Karpas-422 (cell line): Measurements from ENCODE around the gene EHD2. TPM values are rescaled to one million over a fixed set of nuclear protein-coding genes. Genes with fewer than 3 reads are reported as not detected.

ENCODE experiments used
- DNase-seq: peaks from one replicate; pipeline ENCODE4 v3.0.0-alpha.2; 2015
- H2AFZ ChIP-seq: fragments of 200-600 bp; sonication (generic); 2 replicates; pipeline ENCODE4 v1.6.1; 2014; ENCODE audit warnings: antibody characterized with exemption, low read length, mixed read lengths
- H3K27ac ChIP-seq: fragments of 200-600 bp; sonication (generic); 2 replicates; pipeline ENCODE4 v1.5.1; 2014; ENCODE audit warnings: mild to moderate bottlenecking, low read length, moderate library complexity
- H3K27me3 ChIP-seq: fragments of 200-600 bp; sonication (generic); 2 replicates; pipeline ENCODE4 v1.6.1; 2014; ENCODE audit warnings: low read length, mixed read lengths
- H3K36me3 ChIP-seq: fragments of 200-600 bp; sonication (generic); 2 replicates; pipeline ENCODE4 v1.6.1; 2014; ENCODE audit warnings: low read length, mixed read lengths; ENCODE audit not compliant: insufficient read depth
- H3K4me1 ChIP-seq: fragments of 200-600 bp; sonication (generic); 2 replicates; pipeline ENCODE4 v1.6.1; 2014; ENCODE audit warnings: mild to moderate bottlenecking, low read length, mixed read lengths
- H3K4me2 ChIP-seq: fragments of 200-600 bp; sonication (generic); 2 replicates; pipeline ENCODE4 v1.6.1; 2014; ENCODE audit warnings: low read length, low read depth, mild to moderate bottlenecking; ENCODE audit not compliant: poor library complexity, severe bottlenecking
- H3K4me3 ChIP-seq: fragments of 200-600 bp; sonication (generic); 2 replicates; pipeline ENCODE4 v1.5.1; 2014; ENCODE audit warnings: mild to moderate bottlenecking, antibody characterized with exemption, low read length, mixed read lengths
- H3K79me2 ChIP-seq: fragments of 200-600 bp; sonication (generic); 2 replicates; pipeline ENCODE4 v1.6.1; 2014; ENCODE audit warnings: mild to moderate bottlenecking, low read length, mixed read lengths
- H3K9ac ChIP-seq: fragments of 200-600 bp; sonication (generic); 2 replicates; pipeline ENCODE4 v1.6.0; 2014; ENCODE audit warnings: low read length
- H3K9me2 ChIP-seq: fragments of 200-600 bp; sonication (generic), shearing (Covaris generic); replicated peaks from 2 replicates; pipeline ENCODE4 v1.6.0; 2014; ENCODE audit warnings: mild to moderate bottlenecking, low read length, moderate library complexity; ENCODE audit not compliant: insufficient read depth
- H3K9me3 ChIP-seq: fragments of 300-700, 200-600 bp; sonication (generic); 2 replicates; pipeline ENCODE4 v1.6.1; 2014; ENCODE audit warnings: low read length, mixed read lengths
- H4K20me1 ChIP-seq: fragments of 200-600 bp; sonication (generic); 2 replicates; pipeline ENCODE4 v1.6.1; 2014; ENCODE audit warnings: mild to moderate bottlenecking, antibody characterized with exemption, low read length, low read depth; ENCODE audit not compliant: insufficient read depth
- total RNA-seq: library from RNA; depleted of rRNA; stranded (reverse); fragments of >200 nt; shearing (Covaris generic); gene quantifications from 2 replicates; pipeline ENCODE4 v1.2.3, GENCODE V29; 2014; ENCODE audit warnings: low replicate concordance

EHD2 gene
- total RNA-seq, 1 experiment from 2014 or later, result not detected

DNA sequence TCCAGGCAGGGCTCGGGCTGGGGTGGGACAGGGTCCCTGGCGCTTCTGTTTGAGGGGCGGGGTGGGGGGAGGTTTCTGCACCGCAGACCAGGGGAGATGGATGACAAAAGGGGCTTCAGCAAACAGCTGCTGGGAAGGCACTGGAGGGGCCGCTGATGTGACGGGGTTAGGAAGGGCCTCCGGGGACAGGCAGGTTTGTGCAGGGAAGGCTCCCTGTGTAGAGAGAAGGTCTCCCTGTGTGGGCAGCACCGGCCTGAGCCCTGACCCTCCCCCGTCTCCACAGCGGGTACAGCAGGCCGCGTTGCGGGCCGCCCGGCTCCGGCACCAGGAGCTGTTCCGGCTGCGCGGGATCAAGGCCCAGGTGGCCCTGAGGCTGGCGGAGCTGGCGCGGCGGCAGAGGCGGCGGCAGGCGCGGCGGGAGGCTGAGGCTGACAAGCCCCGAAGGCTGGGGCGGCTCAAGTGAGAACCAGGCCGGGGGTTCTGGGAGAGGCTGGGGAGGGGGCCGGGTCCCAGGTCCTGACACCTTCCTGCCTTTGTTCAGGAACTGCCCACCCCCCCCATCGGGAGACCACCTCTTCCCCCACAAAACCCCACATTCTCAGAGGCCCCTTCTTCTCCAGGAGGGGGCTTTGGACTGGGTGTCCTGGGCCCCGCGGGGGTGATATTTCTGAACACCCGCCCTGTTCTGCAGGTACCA is 42.0 kb downstream of the EHD2 start:
- Histone ChIP-seq H3K79me2 (no peaks in the 10 kb centered on the region), H3K9me2 (no peaks in the 10 kb centered on the region), H3K4me3 (no peak overlapping the region), H3K27ac (no peak overlapping the region), H4K20me1 (0 out of 2 replicates have a peak, but pooled peaks cover 5% of the 10 kb centered on the region), H3K9ac (no peak overlapping the region), H3K9me3 (no peaks in the 10 kb centered on the region), H3K4me1 (no peaks in the 10 kb centered on the region), H3K36me3 (peaks cover 9% of the 10 kb centered on the region), H2AFZ (no peak overlapping the region), H3K27me3 (no peaks in the 10 kb centered on the region), H3K4me2 (no peak overlapping the region)
- no peak for DNase-seq

GRCh38 chr19:47755762-47756626 is 42.8 kb downstream of the EHD2 start:
- no peak overlapping the region for H3K9ac ChIP-seq
- H3K36me3 ChIP-seq, result peaks cover 9% of the 10 kb centered on the region
- H3K9me2 ChIP-seq, result no peaks in the 10 kb centered on the region
- no peak overlapping the region for H3K4me3 ChIP-seq
- no peak overlapping the region for H2AFZ ChIP-seq
- no peaks in the 10 kb centered on the region for H3K79me2 ChIP-seq
- 0 out of 2 replicates have a peak, but pooled peaks cover 5% of the 10 kb centered on the region for H4K20me1 ChIP-seq
- no peak overlapping the region for H3K27ac ChIP-seq
- no peaks in the 10 kb centered on the region for H3K27me3 ChIP-seq
- H3K4me2 ChIP-seq, result no peak overlapping the region
- H3K4me1 ChIP-seq, result no peaks in the 10 kb centered on the region
- H3K9me3 ChIP-seq, result no peaks in the 10 kb centered on the region
- DNase-seq, result no peak

DNA sequence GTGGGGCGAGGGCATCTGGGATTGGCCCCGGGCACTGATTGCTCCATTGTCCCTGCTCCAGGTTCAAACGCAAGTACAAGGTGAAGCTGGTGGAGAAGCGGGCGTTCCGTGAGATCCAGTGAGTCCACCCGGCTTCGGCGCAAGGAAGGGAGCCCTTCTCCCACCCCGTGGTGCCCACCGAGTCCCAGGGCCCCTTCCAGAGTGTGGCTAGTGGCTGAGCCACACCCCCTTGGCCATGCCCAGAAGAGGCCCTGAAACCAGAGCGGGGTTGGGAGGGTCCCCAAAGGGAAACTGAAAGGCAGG is 43.4 kb downstream of the EHD2 start:
- no peak overlapping the region for H2AFZ ChIP-seq
- H3K4me2 ChIP-seq, result no peak overlapping the region
- H4K20me1 ChIP-seq, result 0 out of 2 replicates have a peak, but pooled peaks cover 5% of the 10 kb centered on the region
- DNase-seq, result no peak
- no peaks in the 10 kb centered on the region for H3K9me2 ChIP-seq
- H3K27ac ChIP-seq, result no peak overlapping the region
- H3K27me3 ChIP-seq, result no peaks in the 10 kb centered on the region
- H3K9me3 ChIP-seq, result no peaks in the 10 kb centered on the region
- no peak overlapping the region for H3K9ac ChIP-seq
- H3K4me3 ChIP-seq, result no peak overlapping the region
- H3K36me3 ChIP-seq, result peaks cover 9% of the 10 kb centered on the region
- H3K79me2 ChIP-seq, result no peaks in the 10 kb centered on the region
- H3K4me1 ChIP-seq, result no peaks in the 10 kb centered on the region

- Histone ChIP-seq H3K27ac (no peak overlapping the region), H3K4me3 (no peak overlapping the region), H3K4me1 (no peaks in the 10 kb centered on the region), H3K9me2 (no peaks in the 10 kb centered on the region), H3K36me3 (peaks cover 9% of the 10 kb centered on the region), H4K20me1 (0 out of 2 replicates have a peak, but pooled peaks cover 5% of the 10 kb centered on the region), H3K27me3 (no peaks in the 10 kb centered on the region), H3K79me2 (no peaks in the 10 kb centered on the region), H3K9ac (no peak overlapping the region), H3K9me3 (no peaks in the 10 kb centered on the region), H3K4me2 (no peak overlapping the region), H2AFZ (no peak overlapping the region)
- no peak for DNase-seq
Observed at GRCh38 chr19:47756953-47757608, 43.9 kb downstream of the EHD2 start.

DNA sequence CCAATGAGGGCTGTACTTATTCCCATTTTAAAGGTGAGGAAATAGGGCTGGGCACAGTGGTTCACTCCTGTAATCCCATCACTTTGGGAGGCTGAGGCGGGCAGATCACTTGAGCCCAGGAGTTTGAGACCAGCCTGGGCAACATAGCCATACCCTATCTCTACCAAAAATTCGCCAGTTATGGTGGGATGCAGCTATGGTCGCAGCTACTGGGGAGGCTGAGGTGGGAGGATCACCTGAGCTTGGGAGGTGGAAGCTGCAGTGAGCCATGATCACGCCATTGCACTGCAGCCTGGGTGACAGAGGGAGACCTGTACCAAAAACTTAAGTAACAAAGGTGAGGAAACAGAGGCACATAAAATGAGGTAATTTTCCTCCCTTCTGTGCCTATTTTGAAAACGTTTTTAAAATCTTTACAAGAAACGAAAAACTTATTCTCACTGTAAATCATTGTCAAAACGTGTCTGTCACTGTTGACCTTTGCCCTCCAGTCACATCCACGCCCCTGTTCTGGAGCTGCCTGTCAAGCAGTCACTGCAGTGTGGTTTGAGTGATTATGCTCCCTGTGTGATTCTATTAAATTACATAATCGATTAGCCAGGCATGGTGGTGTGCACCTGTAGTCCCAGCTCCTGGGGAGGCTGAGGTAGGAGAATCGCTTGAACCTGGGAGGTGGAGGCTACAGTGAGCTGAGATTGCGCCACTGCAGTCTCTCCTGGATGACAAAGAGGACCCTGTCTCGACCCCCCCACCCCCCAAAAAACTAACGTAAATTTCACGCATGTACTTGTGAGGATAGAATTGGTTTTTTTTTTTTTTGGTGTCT is 44.6 kb downstream of the EHD2 start:
- DNase-seq, result no peak
- H3K27ac ChIP-seq, result no peak overlapping the region
- no peaks in the 10 kb centered on the region for H3K79me2 ChIP-seq
- no peak overlapping the region for H2AFZ ChIP-seq
- H3K27me3 ChIP-seq, result no peaks in the 10 kb centered on the region
- no peaks in the 10 kb centered on the region for H3K9me2 ChIP-seq
- no peak overlapping the region for H3K4me2 ChIP-seq
- H3K4me1 ChIP-seq, result no peaks in the 10 kb centered on the region
- 0 out of 2 replicates have a peak, but pooled peaks cover 5% of the 10 kb centered on the region for H4K20me1 ChIP-seq
- no peak overlapping the region for H3K4me3 ChIP-seq
- H3K9me3 ChIP-seq, result no peaks in the 10 kb centered on the region
- peaks cover 7% of the 10 kb centered on the region for H3K36me3 ChIP-seq
- no peak overlapping the region for H3K9ac ChIP-seq

DNA sequence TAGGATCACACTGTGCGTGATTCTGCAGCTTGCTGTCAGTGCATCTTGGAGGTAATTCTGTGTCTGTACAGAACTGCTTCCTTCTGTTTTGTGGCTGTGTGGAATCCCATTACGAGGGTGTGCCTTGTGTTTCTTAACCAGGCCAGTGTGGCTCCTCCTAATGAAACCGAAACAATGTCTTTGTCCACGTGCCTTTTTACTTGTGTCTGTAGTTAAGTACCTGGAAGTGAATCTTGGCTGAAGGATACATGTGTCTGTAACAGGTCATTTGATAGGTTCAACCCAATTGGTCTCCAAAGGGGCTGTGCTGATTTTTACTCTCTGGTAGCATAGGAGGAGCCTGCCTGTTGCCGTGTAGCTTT is 45.2 kb downstream of the EHD2 start:
- H3K27me3 ChIP-seq, result no peaks in the 10 kb centered on the region
- H3K27ac ChIP-seq, result no peak overlapping the region
- H3K4me2 ChIP-seq, result no peak overlapping the region
- no peak overlapping the region for H2AFZ ChIP-seq
- no peaks in the 10 kb centered on the region for H3K4me1 ChIP-seq
- 0 out of 2 replicates have a peak, but pooled peaks cover 5% of the 10 kb centered on the region for H4K20me1 ChIP-seq
- no peak overlapping the region for H3K4me3 ChIP-seq
- H3K9ac ChIP-seq, result no peak overlapping the region
- H3K9me3 ChIP-seq, result no peaks in the 10 kb centered on the region
- H3K79me2 ChIP-seq, result no peaks in the 10 kb centered on the region
- DNase-seq, result no peak
- no peaks in the 10 kb centered on the region for H3K9me2 ChIP-seq
- H3K36me3 ChIP-seq, result peaks cover 5% of the 10 kb centered on the region

DNA sequence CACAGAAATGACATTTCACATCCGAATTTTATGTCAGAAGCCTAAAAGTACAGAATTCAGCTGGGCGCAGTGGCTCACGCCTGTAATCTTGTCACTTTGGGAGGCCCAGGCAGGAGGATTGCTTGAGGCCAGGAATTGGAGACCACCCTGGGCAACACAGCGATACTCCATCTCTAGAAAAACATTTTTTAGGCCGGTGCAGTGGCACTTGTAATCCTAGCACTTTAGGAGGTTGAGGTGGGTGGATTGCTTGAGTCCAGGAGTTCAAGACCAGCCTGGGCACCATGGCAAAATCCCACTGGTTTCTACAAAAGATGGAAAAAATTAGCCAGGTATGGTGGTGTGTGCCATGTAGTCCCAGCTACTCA is 47.4 kb downstream of the EHD2 start:
- Histone ChIP-seq H3K79me2 (no peaks in the 10 kb centered on the region), H3K9me3 (no peaks in the 10 kb centered on the region), H3K4me3 (no peak overlapping the region), H3K9me2 (no peaks in the 10 kb centered on the region), H3K4me1 (no peaks in the 10 kb centered on the region), H3K9ac (no peak overlapping the region), H3K27ac (no peak overlapping the region), H4K20me1 (0 out of 2 replicates have a peak, but pooled peaks cover 5% of the 10 kb centered on the region), H3K36me3 (peaks cover 5% of the 10 kb centered on the region; the same call in 1 of the 2 replicates), H3K4me2 (no peak overlapping the region), H2AFZ (no peak overlapping the region), H3K27me3 (no peaks in the 10 kb centered on the region)
- no peak for DNase-seq
